Astrocyte (in vitro differentiated cells and primary cell): ENCODE measurements around the gene ALG5. TPM values are rescaled to one million over a fixed set of nuclear protein-coding genes. Genes with fewer than 3 reads are reported as not detected.

Experiments used
- DNase-seq: peaks from one replicate; pipeline ENCODE4 v3.0.0-alpha.2; 2010; ENCODE audit warnings: low read depth
- FAIRE-seq: peaks from 2 replicates; lab custom pipeline; 2011; peaks lifted over from hg19 to GRCh38; lab: Jason Lieb, UNC
- H2AFZ ChIP-seq: 2 replicates; pipeline ENCODE4 v1.6.0; 2012; ENCODE audit warnings: low read depth, low read length, inconsistent platforms
- H3K27ac ChIP-seq: 2 replicates; pipeline ENCODE4 v1.5.1; 2011; ENCODE audit warnings: low read depth, low read length, inconsistent platforms
- H3K27me3 ChIP-seq: 2 replicates; pipeline ENCODE4 v1.6.0; 2011; ENCODE audit warnings: low read length, inconsistent platforms; ENCODE audit not compliant: insufficient read depth
- H3K36me3 ChIP-seq: 2 replicates; pipeline ENCODE4 v1.5.1; 2011; ENCODE audit warnings: low read length, inconsistent platforms; ENCODE audit not compliant: insufficient read depth
- H3K4me1 ChIP-seq: 2 replicates; pipeline ENCODE4 v1.5.1; 2011; ENCODE audit warnings: low read length, inconsistent platforms; ENCODE audit not compliant: insufficient read depth
- H3K4me2 ChIP-seq: 2 replicates; pipeline ENCODE4 v1.6.0; 2012; ENCODE audit warnings: low read length, inconsistent platforms
- H3K4me3 ChIP-seq: 2 replicates; pipeline ENCODE4 v1.5.1; 2011; ENCODE audit warnings: low read depth, mild to moderate bottlenecking, low read length, inconsistent platforms; ENCODE audit not compliant: insufficient read depth
- H3K79me2 ChIP-seq: 2 replicates; pipeline ENCODE4 v1.6.0; 2012; ENCODE audit warnings: mild to moderate bottlenecking, low read length, inconsistent platforms; ENCODE audit not compliant: insufficient read depth
- H3K9ac ChIP-seq: 2 replicates; pipeline ENCODE4 v1.6.0; 2012; ENCODE audit warnings: mild to moderate bottlenecking, low read length, inconsistent platforms
- H3K9me3 ChIP-seq: 2 replicates; pipeline ENCODE4 v1.5.1; 2012; ENCODE audit warnings: low read depth, mild to moderate bottlenecking, low read length, inconsistent platforms; ENCODE audit not compliant: insufficient read depth
- H4K20me1 ChIP-seq: 2 replicates; pipeline ENCODE4 v1.6.0; 2012; ENCODE audit warnings: low read length, inconsistent platforms; ENCODE audit not compliant: insufficient read depth
- H3K27ac Mint-ChIP-seq: one replicate; pipeline ENCODE4 v1.8.0; 2021; ENCODE audit warnings: mild to moderate bottlenecking, mixed read lengths; ENCODE audit not compliant: unreplicated experiment
- H3K27me3 Mint-ChIP-seq: one replicate; pipeline ENCODE4 v1.8.0; 2021; ENCODE audit warnings: low read depth, mixed read lengths; ENCODE audit not compliant: unreplicated experiment
- H3K36me3 Mint-ChIP-seq: one replicate; pipeline ENCODE4 v1.8.0; 2021; ENCODE audit warnings: low read depth, mixed read lengths; ENCODE audit not compliant: unreplicated experiment
- H3K4me1 Mint-ChIP-seq: one replicate; pipeline ENCODE4 v1.8.0; 2021; ENCODE audit warnings: low read depth, mixed read lengths; ENCODE audit not compliant: unreplicated experiment
- H3K4me3 Mint-ChIP-seq: one replicate; pipeline ENCODE4 v1.8.0; 2021; ENCODE audit warnings: mild to moderate bottlenecking, moderate library complexity, mixed read lengths; ENCODE audit not compliant: unreplicated experiment
- H3K9me3 Mint-ChIP-seq: one replicate; pipeline ENCODE4 v1.8.0; 2021; ENCODE audit warnings: mild to moderate bottlenecking, mixed read lengths; ENCODE audit not compliant: unreplicated experiment
- CTCF ChIP-seq: IDR thresholded peaks from 2 replicates; pipeline ENCODE4 v1.5.1; 2011; ENCODE audit warnings: low read depth, mild to moderate bottlenecking, inconsistent platforms, low read length, moderate library complexity; ENCODE audit not compliant: insufficient read depth
- EZH2 ChIP-seq: IDR thresholded peaks from 2 replicates; pipeline ENCODE4 v1.6.1; 2012; ENCODE audit warnings: mild to moderate bottlenecking, low read length, inconsistent platforms; ENCODE audit not compliant: insufficient read depth
- total RNA-seq: library from RNA; stranded (reverse); gene quantifications from 2 replicates; pipeline ENCODE4 v1.2.1, GENCODE V29; 2021

The ALG5 gene
- total RNA-seq, 1 donor from 2014 or later = 26.3 TPM

GRCh38 chr13:36910545-36910944 is 88.6 kb downstream of the ALG5 start:
- FAIRE-seq = no peak
- Mint-ChIP-seq H3K4me3 (no peak overlapping the region), H3K36me3 (no peaks in the 10 kb centered on the region)

GRCh38 chr13:36907821-36908220 is 91.3 kb downstream of the ALG5 start:
- Histone ChIP-seq H3K79me2 (no peaks in the 10 kb centered on the region), H3K9me3 (no peaks in the 10 kb centered on the region), H3K36me3 (no peaks in the 10 kb centered on the region), H2AFZ (no peak overlapping the region), H3K4me3 (no peak overlapping the region), H3K9ac (no peak overlapping the region), H3K27me3 (no peaks in the 10 kb centered on the region), H4K20me1 (no peaks in the 10 kb centered on the region), H3K4me1 (no peaks in the 10 kb centered on the region), H3K27ac (no peak overlapping the region), H3K4me2 (no peak overlapping the region)
- TF ChIP-seq CTCF (no peak), EZH2 (no peak)
- H3K27me3 Mint-ChIP-seq = no peaks in the 10 kb centered on the region
- H3K27ac Mint-ChIP-seq = no peak overlapping the region
- FAIRE-seq (no peak), DNase-seq (no peak)
- H3K36me3 Mint-ChIP-seq = no peaks in the 10 kb centered on the region
- H3K4me3 Mint-ChIP-seq = no peak overlapping the region
- no peaks in the 10 kb centered on the region for H3K4me1 Mint-ChIP-seq
- H3K9me3 Mint-ChIP-seq = no peaks in the 10 kb centered on the region

More at GRCh38 chr13:36910545-36910944, 88.6 kb downstream of the ALG5 start:
- TF ChIP-seq EZH2 (no peak), CTCF (no peak)
- no peaks in the 10 kb centered on the region for H3K9me3 Mint-ChIP-seq
- no peak overlapping the region for H3K27ac ChIP-seq
- no peaks in the 10 kb centered on the region for H3K4me1 Mint-ChIP-seq
- DNase-seq = no peak
- H3K79me2 ChIP-seq = no peaks in the 10 kb centered on the region
- no peak overlapping the region for H3K4me3 ChIP-seq
- H4K20me1 ChIP-seq = no peaks in the 10 kb centered on the region
- H3K36me3 ChIP-seq = no peaks in the 10 kb centered on the region
- H3K27ac Mint-ChIP-seq = no peak overlapping the region
- no peak overlapping the region for H2AFZ ChIP-seq
- H3K4me2 ChIP-seq = no peak overlapping the region
- no peaks in the 10 kb centered on the region for H3K27me3 Mint-ChIP-seq
- no peaks in the 10 kb centered on the region for H3K9me3 ChIP-seq
- no peaks in the 10 kb centered on the region for H3K4me1 ChIP-seq
- no peaks in the 10 kb centered on the region for H3K27me3 ChIP-seq
- no peak overlapping the region for H3K9ac ChIP-seq

- Histone ChIP-seq H3K9me3 (no peaks in the 10 kb centered on the region), H3K4me1 (no peaks in the 10 kb centered on the region), H2AFZ (no peak overlapping the region), H3K9ac (no peak overlapping the region), H3K79me2 (no peaks in the 10 kb centered on the region), H3K36me3 (no peaks in the 10 kb centered on the region), H3K27me3 (no peaks in the 10 kb centered on the region), H3K4me2 (no peak overlapping the region), H4K20me1 (no peaks in the 10 kb centered on the region), H3K27ac (no peak overlapping the region), H3K4me3 (no peak overlapping the region)
- no peak for FAIRE-seq
- H3K4me1 Mint-ChIP-seq = no peaks in the 10 kb centered on the region
- no peak for TF ChIP-seq EZH2
- TF ChIP-seq CTCF = no peak
- no peak for DNase-seq
- H3K4me3 Mint-ChIP-seq = no peak overlapping the region
- no peaks in the 10 kb centered on the region for H3K27me3 Mint-ChIP-seq
- H3K36me3 Mint-ChIP-seq = no peaks in the 10 kb centered on the region
- H3K9me3 Mint-ChIP-seq = no peaks in the 10 kb centered on the region
- no peak overlapping the region for H3K27ac Mint-ChIP-seq
Measured at GRCh38 chr13:36907266-36907665, 91.9 kb downstream of the ALG5 start.
